ENCODE data around the gene CHD2. TPM values are rescaled to one million over a fixed set of nuclear protein-coding genes. Genes with fewer than 3 reads are reported as not detected.

The CHD2 gene
- total and polyA plus RNA-seq, 7 donors: 16.0 to 108 (median 75.9) TPM

DNA sequence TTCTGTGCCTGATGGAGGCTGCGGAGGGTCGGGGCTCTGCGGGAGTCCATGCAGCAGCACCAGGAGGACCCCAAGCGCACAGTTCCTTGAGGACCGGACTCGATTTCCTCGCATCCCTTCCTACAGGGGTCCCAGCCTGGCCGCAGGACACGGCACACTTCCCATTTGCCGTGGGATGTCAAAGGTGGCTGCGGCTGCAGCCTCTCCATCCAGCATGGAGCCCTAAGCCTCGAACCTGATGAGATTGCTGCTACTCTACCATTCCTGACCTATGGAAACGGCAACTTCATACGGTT, 148.2 kb downstream of the CHD2 start:
- peaks cover 0 to 4% (median 0%) of the 10 kb centered on the region in 4 donors for H3K9me3 ChIP-seq
- DNase-seq: no peak
- TF ChIP-seq, protein P1, sequence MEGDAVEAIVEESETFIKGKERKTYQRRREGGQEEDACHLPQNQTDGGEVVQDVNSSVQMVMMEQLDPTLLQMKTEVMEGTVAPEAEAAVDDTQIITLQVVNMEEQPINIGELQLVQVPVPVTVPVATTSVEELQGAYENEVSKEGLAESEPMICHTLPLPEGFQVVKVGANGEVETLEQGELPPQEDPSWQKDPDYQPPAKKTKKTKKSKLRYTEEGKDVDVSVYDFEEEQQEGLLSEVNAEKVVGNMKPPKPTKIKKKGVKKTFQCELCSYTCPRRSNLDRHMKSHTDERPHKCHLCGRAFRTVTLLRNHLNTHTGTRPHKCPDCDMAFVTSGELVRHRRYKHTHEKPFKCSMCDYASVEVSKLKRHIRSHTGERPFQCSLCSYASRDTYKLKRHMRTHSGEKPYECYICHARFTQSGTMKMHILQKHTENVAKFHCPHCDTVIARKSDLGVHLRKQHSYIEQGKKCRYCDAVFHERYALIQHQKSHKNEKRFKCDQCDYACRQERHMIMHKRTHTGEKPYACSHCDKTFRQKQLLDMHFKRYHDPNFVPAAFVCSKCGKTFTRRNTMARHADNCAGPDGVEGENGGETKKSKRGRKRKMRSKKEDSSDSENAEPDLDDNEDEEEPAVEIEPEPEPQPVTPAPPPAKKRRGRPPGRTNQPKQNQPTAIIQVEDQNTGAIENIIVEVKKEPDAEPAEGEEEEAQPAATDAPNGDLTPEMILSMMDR (IDR thresholded peaks at IDR 0.05): no peak
- TF ChIP-seq POLR2AphosphoS5 (IDR thresholded peaks at IDR 0.05): no peak
- TF ChIP-seq EP300 (IDR thresholded peaks at IDR 0.05): no peak
- no peak for TF ChIP-seq POLR2A (IDR thresholded peaks at IDR 0.05)
- peaks cover 23 to 92% (median 38%) of the 10 kb centered on the region in 4 donors for H3K36me3 ChIP-seq
- WGBS, 2 donors: 88 to 91% methylated on average over 14 of the region's 14 CpGs
- H3K4me1 ChIP-seq: peaks cover 0 to 82% (median 47%) of the 10 kb centered on the region in 4 donors
- no peak overlapping the region for H3K4me3 ChIP-seq
- peak overlapping the region; percentile 41 to 76 (median 52) for H3K27ac ChIP-seq
- no peaks in the 10 kb centered on the region for H3K27me3 ChIP-seq
- intact Hi-C loops (cut with DNase I): loop anchor here (10.0 kb wide), 1 partner anchor 1046 kb away; no protein-coding TSS in a partner anchor

DNA sequence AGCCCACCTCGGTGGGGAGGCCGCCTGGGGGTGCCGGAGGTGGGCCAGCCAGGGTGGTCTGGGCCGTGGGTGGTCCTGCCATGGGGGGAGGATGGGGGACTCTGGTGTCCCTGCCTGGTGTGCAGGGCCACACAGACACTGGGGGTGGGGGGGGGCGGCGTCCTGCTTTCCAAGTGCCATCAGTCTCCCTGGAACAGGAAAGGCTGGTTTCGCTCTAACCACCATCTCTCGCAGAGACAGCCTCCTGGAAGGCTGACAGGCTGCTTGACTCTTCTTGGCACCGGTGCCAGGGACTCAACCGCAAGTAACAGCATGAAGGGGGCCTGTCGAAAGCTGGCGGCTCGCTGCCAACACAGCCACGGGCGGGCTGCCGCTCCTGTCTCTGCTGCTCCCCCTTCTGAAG, 148.6 kb downstream of the CHD2 start:
- Histone ChIP-seq H3K4me1 (peaks cover 0 to 81% (median 46%) of the 10 kb centered on the region in 4 donors), H3K27ac (peak overlapping the region; percentile 41 to 76 (median 52)), H3K9me3 (peaks cover 0 to 4% (median 0%) of the 10 kb centered on the region in 4 donors), H3K36me3 (peaks cover 23 to 92% (median 38%) of the 10 kb centered on the region in 4 donors), H3K27me3 (no peaks in the 10 kb centered on the region), H3K4me3 (no peak overlapping the region)
- WGBS, 2 donors: 60 to 72% methylated on average over 16 of the region's 16 CpGs
- intact Hi-C loops (cut with DNase I): loop anchor here (10.0 kb wide), 1 partner anchor 1046 kb away; no protein-coding TSS in a partner anchor
- TF ChIP-seq POLR2A (IDR thresholded peaks at IDR 0.05): no peak
- peak in 2 of 4 donors; percentile 56 to 61 for TF ChIP-seq POLR2AphosphoS5 (IDR thresholded peaks at IDR 0.05)
- peak; percentile 93 for DNase-seq

DNA sequence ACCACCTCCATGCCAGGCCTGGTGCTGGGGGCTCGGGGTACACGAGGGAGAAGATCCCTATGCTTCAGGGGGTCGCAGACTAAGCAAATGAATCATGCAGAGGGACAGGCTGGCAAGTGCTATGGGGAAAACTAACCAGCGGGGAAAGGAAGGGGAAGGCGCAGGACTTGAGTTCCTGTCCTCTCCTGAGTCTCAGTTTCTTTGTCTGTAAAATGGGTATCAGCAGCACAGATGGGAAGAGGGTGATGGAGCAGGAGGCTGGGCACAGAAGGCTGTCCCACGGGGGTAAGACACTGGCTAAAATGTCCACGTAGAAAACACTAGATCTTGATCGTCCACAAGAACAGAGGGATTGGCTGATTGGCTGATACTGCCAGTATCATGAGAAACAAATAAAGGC, 149.1 kb downstream of the CHD2 start:
- no peaks in the 10 kb centered on the region for H3K27me3 ChIP-seq
- H3K4me1 ChIP-seq: peaks cover 0 to 76% (median 44%) of the 10 kb centered on the region in 4 donors
- H3K4me3 ChIP-seq: no peak overlapping the region
- peaks cover 0 to 4% (median 0%) of the 10 kb centered on the region in 4 donors for H3K9me3 ChIP-seq
- H3K27ac ChIP-seq: peak overlapping the region; percentile 41 to 76 (median 52)
- peaks cover 23 to 88% (median 37%) of the 10 kb centered on the region in 4 donors for H3K36me3 ChIP-seq
- peak in 1 of 4 donors; percentile 2 for TF ChIP-seq POLR2AphosphoS5 (IDR thresholded peaks at IDR 0.05)
- TF ChIP-seq, protein P1 (IDR thresholded peaks at IDR 0.05): no peak
- DNase-seq: no peak
- intact Hi-C loops (cut with DNase I): loop anchor here (10.0 kb wide), 1 partner anchor 1046 kb away; no protein-coding TSS in a partner anchor
- 77 to 79% methylated on average over 8 of the region's 8 CpGs for WGBS, 2 donors

GRCh38 chr15:93049914-93050578, 149.9 kb downstream of the CHD2 start:
- peaks cover 0 to 4% (median 0%) of the 10 kb centered on the region in 4 donors for H3K9me3 ChIP-seq
- 65 to 75% methylated on average over 15 of the region's 15 CpGs for WGBS, 2 donors
- H3K27me3 ChIP-seq: no peaks in the 10 kb centered on the region
- H3K36me3 ChIP-seq: peaks cover 17 to 86% (median 38%) of the 10 kb centered on the region in 4 donors
- TF ChIP-seq POLR2AphosphoS5 (IDR thresholded peaks at IDR 0.05) (no peak), EP300 (IDR thresholded peaks at IDR 0.05) (no peak), POLR2A (IDR thresholded peaks at IDR 0.05) (no peak)
- TF ChIP-seq, protein P1 (IDR thresholded peaks at IDR 0.05): no peak
- H3K27ac ChIP-seq: peak overlapping the region; percentile 41 to 76 (median 52)
- no peak overlapping the region for H3K4me3 ChIP-seq
- peaks cover 0 to 74% (median 41%) of the 10 kb centered on the region in 4 donors for H3K4me1 ChIP-seq
- DNase-seq: no peak
- intact Hi-C loops (cut with DNase I): loop anchor here (10.0 kb wide), 1 partner anchor 1045 kb away; no protein-coding TSS in a partner anchor

DNA sequence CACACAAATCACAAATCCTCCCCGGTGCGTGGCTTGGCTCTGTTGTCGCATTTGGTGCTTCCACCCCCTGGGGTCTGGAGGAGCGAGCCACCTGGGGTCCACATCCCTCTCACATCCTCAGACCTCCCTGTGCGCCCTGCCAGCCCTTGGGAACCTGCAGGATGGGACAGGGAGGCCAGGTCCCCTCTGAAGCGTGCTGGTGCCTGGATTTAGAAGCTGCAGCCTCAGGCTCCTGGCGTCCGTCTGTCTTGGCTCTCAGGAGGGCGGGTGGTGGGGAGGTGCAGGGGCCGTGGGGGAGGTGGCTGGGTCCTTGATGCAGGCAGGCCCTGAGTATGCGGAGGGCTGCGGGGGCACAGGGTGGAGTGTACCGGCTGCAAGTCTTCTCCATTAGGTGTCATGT, 150.5 kb downstream of the CHD2 start:
- intact Hi-C loops (cut with DNase I): no loop called here
- 91 to 92% methylated on average over 13 of the region's 13 CpGs for WGBS, 2 donors
- Histone ChIP-seq H3K9me3 (peaks cover 0 to 4% (median 0%) of the 10 kb centered on the region in 4 donors), H3K27me3 (no peaks in the 10 kb centered on the region), H3K27ac (peak overlapping the region; percentile 41 to 76 (median 52)), H3K36me3 (peaks cover 13 to 80% (median 34%) of the 10 kb centered on the region in 4 donors), H3K4me1 (peaks cover 0 to 74% (median 46%) of the 10 kb centered on the region in 4 donors), H3K4me3 (no peak overlapping the region)
- TF ChIP-seq POLR2AphosphoS5 (IDR thresholded peaks at IDR 0.05) (no peak), POLR2A (IDR thresholded peaks at IDR 0.05) (no peak), EP300 (IDR thresholded peaks at IDR 0.05) (no peak)
- TF ChIP-seq, protein P1 (IDR thresholded peaks at IDR 0.05): no peak
- no peak for DNase-seq

All from sigmoid colon (tissue), 7 donors.